GM15510 (cell line): ENCODE results near the gene ZNF248.

Experiments used
- POLR2A ChIP-seq: IDR thresholded peaks from 3 replicates; pipeline ENCODE4 v1.6.1; 2011; ENCODE audit warnings: borderline replicate concordance; ENCODE audit not compliant: insufficient read length; ENCODE audit errors: extremely low read depth

ZNF248 gene

GRCh38 chr10:37780536-37780935, 76.9 kb downstream of the ZNF248 start:
- no peak for TF ChIP-seq POLR2A

GRCh38 chr10:37777056-37777455, 80.4 kb downstream of the ZNF248 start:
- TF ChIP-seq POLR2A: no peak

- TF ChIP-seq POLR2A: no peak
Observed at GRCh38 chr10:37775612-37776011, 81.8 kb downstream of the ZNF248 start.

- TF ChIP-seq POLR2A: no peak
Observed at GRCh38 chr10:37774351-37774750, 83.1 kb downstream of the ZNF248 start.

- no peak for TF ChIP-seq POLR2A
Observed at GRCh38 chr10:37765216-37765615, 92.2 kb downstream of the ZNF248 start.

- TF ChIP-seq POLR2A: no peak
Observed at GRCh38 chr10:37763132-37763531, 94.3 kb downstream of the ZNF248 start.

- no peak for TF ChIP-seq POLR2A
Observed at GRCh38 chr10:37762287-37762686, 95.1 kb downstream of the ZNF248 start.

GRCh38 chr10:37760817-37761216, 96.6 kb downstream of the ZNF248 start:
- no peak for TF ChIP-seq POLR2A

- TF ChIP-seq POLR2A: no peak
Observed at GRCh38 chr10:37758074-37758473, 99.3 kb downstream of the ZNF248 start.

- no peak for TF ChIP-seq POLR2A
Observed at GRCh38 chr10:37754538-37755323, 102.7 kb downstream of the ZNF248 start.

GRCh38 chr10:37752334-37752875, 105.0 kb downstream of the ZNF248 start:
- no peak for TF ChIP-seq POLR2A

GRCh38 chr10:37748170-37748569, 109.2 kb downstream of the ZNF248 start:
- TF ChIP-seq POLR2A: no peak

GRCh38 chr10:37747081-37747480, 110.3 kb downstream of the ZNF248 start:
- no peak for TF ChIP-seq POLR2A

GRCh38 chr10:37741831-37742230, 115.6 kb downstream of the ZNF248 start:
- no peak for TF ChIP-seq POLR2A

GRCh38 chr10:37739181-37739580, 118.2 kb downstream of the ZNF248 start:
- TF ChIP-seq POLR2A: no peak

- TF ChIP-seq POLR2A: no peak
Observed at GRCh38 chr10:37737336-37737735, 120.1 kb downstream of the ZNF248 start.
